Measurements from ENCODE around the gene LEF1. TPM values are rescaled to one million over a fixed set of nuclear protein-coding genes. Genes with fewer than 3 reads are reported as not detected.
A peak's percentile ranks its signal among the peaks of the same experiment; 100 is the strongest.

Gene LEF1
- total RNA-seq, 1 experiment from 2014 or later, result 91.7 TPM

- no peak for DNase-seq (ENCODE audit: low read depth, low spot score)
These were observed 5.4 kb downstream of the LEF1 start for GRCh38 chr4:108163351-108163750.

GRCh38 chr4:108160741-108161352 lies 7.9 kb downstream of the LEF1 start:
- in situ Hi-C loops (cut with HindIII; ENCODE audit: low pct_unique_long_range_greater_than_20kb, low sequenced_read_pairs), result no loop called here

More at GRCh38 chr4:108163351-108163750, 5.4 kb downstream of the LEF1 start:
- in situ Hi-C loops (cut with HindIII; ENCODE audit: low pct_unique_long_range_greater_than_20kb, low sequenced_read_pairs), result no loop called here

GRCh38 chr4:108159845-108160244 lies 8.9 kb downstream of the LEF1 start:
- no peak for DNase-seq (ENCODE audit: low read depth, low spot score)
- in situ Hi-C loops (cut with HindIII; ENCODE audit: low pct_unique_long_range_greater_than_20kb, low sequenced_read_pairs), result no loop called here

More at GRCh38 chr4:108160741-108161352, 7.9 kb downstream of the LEF1 start:
- DNase-seq (ENCODE audit: low read depth, low spot score), result no peak

- in situ Hi-C loops (cut with HindIII; ENCODE audit: low pct_unique_long_range_greater_than_20kb, low sequenced_read_pairs), result no loop called here
- no peak for DNase-seq (ENCODE audit: low read depth, low spot score)
These were observed 11.1 kb downstream of the LEF1 start for GRCh38 chr4:108157655-108158054.

GRCh38 chr4:108156391-108156790 lies 12.3 kb downstream of the LEF1 start:
- no peak for DNase-seq (ENCODE audit: low read depth, low spot score)
- in situ Hi-C loops (cut with HindIII; ENCODE audit: low pct_unique_long_range_greater_than_20kb, low sequenced_read_pairs), result no loop called here

GRCh38 chr4:108155373-108155772 lies 13.4 kb downstream of the LEF1 start:
- peak; percentile 79 for DNase-seq (ENCODE audit: low read depth, low spot score)
- in situ Hi-C loops (cut with HindIII; ENCODE audit: low pct_unique_long_range_greater_than_20kb, low sequenced_read_pairs), result no loop called here

- in situ Hi-C loops (cut with HindIII; ENCODE audit: low pct_unique_long_range_greater_than_20kb, low sequenced_read_pairs), result no loop called here
- DNase-seq (ENCODE audit: low read depth, low spot score), result peak; percentile 85
These were observed 15.8 kb downstream of the LEF1 start for GRCh38 chr4:108152980-108153379.

- DNase-seq (ENCODE audit: low read depth, low spot score), result no peak
- in situ Hi-C loops (cut with HindIII; ENCODE audit: low pct_unique_long_range_greater_than_20kb, low sequenced_read_pairs), result no loop called here
These were observed 18.9 kb downstream of the LEF1 start for GRCh38 chr4:108149588-108150380.

- no peak for DNase-seq (ENCODE audit: low read depth, low spot score)
- in situ Hi-C loops (cut with HindIII; ENCODE audit: low pct_unique_long_range_greater_than_20kb, low sequenced_read_pairs), result no loop called here
These were observed 20.4 kb downstream of the LEF1 start for GRCh38 chr4:108148316-108148715.

GRCh38 chr4:108146819-108147218 lies 21.9 kb downstream of the LEF1 start:
- no peak for DNase-seq (ENCODE audit: low read depth, low spot score)

GRCh38 chr4:108146336-108146735 lies 22.4 kb downstream of the LEF1 start:
- in situ Hi-C loops (cut with HindIII; ENCODE audit: low pct_unique_long_range_greater_than_20kb, low sequenced_read_pairs), result no loop called here
- no peak for DNase-seq (ENCODE audit: low read depth, low spot score)

More at GRCh38 chr4:108146819-108147218, 21.9 kb downstream of the LEF1 start:
- in situ Hi-C loops (cut with HindIII; ENCODE audit: low pct_unique_long_range_greater_than_20kb, low sequenced_read_pairs), result no loop called here

GRCh38 chr4:108144451-108144850 lies 24.3 kb downstream of the LEF1 start:
- peak; percentile 80 for DNase-seq (ENCODE audit: low read depth, low spot score)
- in situ Hi-C loops (cut with HindIII; ENCODE audit: low pct_unique_long_range_greater_than_20kb, low sequenced_read_pairs), result no loop called here

- DNase-seq (ENCODE audit: low read depth, low spot score), result no peak
- in situ Hi-C loops (cut with HindIII; ENCODE audit: low pct_unique_long_range_greater_than_20kb, low sequenced_read_pairs), result no loop called here
These were observed 25.2 kb downstream of the LEF1 start for GRCh38 chr4:108143515-108143914.

GRCh38 chr4:108142870-108143269 lies 25.9 kb downstream of the LEF1 start:
- in situ Hi-C loops (cut with HindIII; ENCODE audit: low pct_unique_long_range_greater_than_20kb, low sequenced_read_pairs), result no loop called here
- DNase-seq (ENCODE audit: low read depth, low spot score), result peak; percentile 58

GRCh38 chr4:108141213-108141950 lies 27.4 kb downstream of the LEF1 start:
- in situ Hi-C loops (cut with HindIII; ENCODE audit: low pct_unique_long_range_greater_than_20kb, low sequenced_read_pairs), result no loop called here
- DNase-seq (ENCODE audit: low read depth, low spot score), result no peak

GRCh38 chr4:108140328-108140727 lies 28.4 kb downstream of the LEF1 start:
- in situ Hi-C loops (cut with HindIII; ENCODE audit: low pct_unique_long_range_greater_than_20kb, low sequenced_read_pairs), result no loop called here

GRCh38 chr4:108139089-108139488 lies 29.6 kb downstream of the LEF1 start:
- no peak for DNase-seq (ENCODE audit: low read depth, low spot score)
- in situ Hi-C loops (cut with HindIII; ENCODE audit: low pct_unique_long_range_greater_than_20kb, low sequenced_read_pairs), result no loop called here

More at GRCh38 chr4:108140328-108140727, 28.4 kb downstream of the LEF1 start:
- DNase-seq (ENCODE audit: low read depth, low spot score), result no peak

- in situ Hi-C loops (cut with HindIII; ENCODE audit: low pct_unique_long_range_greater_than_20kb, low sequenced_read_pairs), result no loop called here
- DNase-seq (ENCODE audit: low read depth, low spot score), result no peak
These were observed 33.1 kb downstream of the LEF1 start for GRCh38 chr4:108135549-108136209.

All from SK-MEL-5 (cell line).